ENCODE data around the gene DCAF4. TPM values are rescaled to one million over a fixed set of nuclear protein-coding genes. Genes with fewer than 3 reads are reported as not detected.

The DCAF4 gene
- total RNA-seq, 3 donors from 2014 or later = 19.8 to 49.5 (median 36.1) TPM

- H3K4me1 ChIP-seq = no peaks in the 10 kb centered on the region
- no peak for DNase-seq (ENCODE audit: low spot score in 2 of 2)
- TF ChIP-seq CTCF (IDR thresholded peaks at IDR 0.05) (no peak), POLR2A (IDR thresholded peaks at IDR 0.05) (no peak), POLR2AphosphoS5 (IDR thresholded peaks at IDR 0.05) (no peak)
- no peaks in the 10 kb centered on the region for H3K27me3 ChIP-seq
- intact Hi-C loops (cut with DNase I; ENCODE audit: low total_unique reads) = loop anchor here (5.0 kb wide), 1 partner anchor 1962 kb away; no protein-coding TSS in a partner anchor
- no peak overlapping the region for H3K27ac ChIP-seq
- no peaks in the 10 kb centered on the region for H3K9me3 ChIP-seq
- no peak overlapping the region for H3K4me3 ChIP-seq
- H3K36me3 ChIP-seq = peaks cover 10% of the 10 kb centered on the region
Measured at GRCh38 chr14:72978856-72979255, 52.6 kb downstream of the DCAF4 start.

- Histone ChIP-seq H3K9me3 (no peaks in the 10 kb centered on the region), H3K4me3 (no peak overlapping the region), H3K27ac (no peak overlapping the region), H3K36me3 (no peaks in the 10 kb centered on the region), H3K27me3 (no peaks in the 10 kb centered on the region), H3K4me1 (no peaks in the 10 kb centered on the region)
- TF ChIP-seq CTCF (IDR thresholded peaks at IDR 0.05) (no peak), POLR2A (IDR thresholded peaks at IDR 0.05) (no peak), POLR2AphosphoS5 (IDR thresholded peaks at IDR 0.05) (no peak)
- intact Hi-C loops (cut with DNase I; ENCODE audit: low total_unique reads) = loop anchor here (5.0 kb wide), 1 partner anchor 1429 kb away; no protein-coding TSS in a partner anchor
- DNase-seq (ENCODE audit: low spot score in 2 of 2) = no peak
Measured at GRCh38 chr14:72980863-72981262, 54.6 kb downstream of the DCAF4 start.

GRCh38 chr14:72982146-72982708 lies 56.0 kb downstream of the DCAF4 start:
- H3K4me3 ChIP-seq = no peak overlapping the region
- no peak for TF ChIP-seq CTCF (IDR thresholded peaks at IDR 0.05)
- no peak for TF ChIP-seq POLR2AphosphoS5 (IDR thresholded peaks at IDR 0.05)
- TF ChIP-seq POLR2A (IDR thresholded peaks at IDR 0.05) = no peak
- H3K27me3 ChIP-seq = no peaks in the 10 kb centered on the region
- H3K36me3 ChIP-seq = no peaks in the 10 kb centered on the region
- no peaks in the 10 kb centered on the region for H3K9me3 ChIP-seq
- DNase-seq (ENCODE audit: low spot score in 2 of 2) = no peak
- intact Hi-C loops (cut with DNase I; ENCODE audit: low total_unique reads) = loop anchor here (5.0 kb wide), 1 partner anchor 1430 kb away; no protein-coding TSS in a partner anchor
- no peak overlapping the region for H3K27ac ChIP-seq
- no peaks in the 10 kb centered on the region for H3K4me1 ChIP-seq

GRCh38 chr14:72986214-72986613 lies 60.0 kb downstream of the DCAF4 start:
- Histone ChIP-seq H3K4me1 (no peaks in the 10 kb centered on the region), H3K4me3 (no peak overlapping the region), H3K9me3 (no peaks in the 10 kb centered on the region), H3K27ac (no peak overlapping the region), H3K36me3 (no peaks in the 10 kb centered on the region), H3K27me3 (no peaks in the 10 kb centered on the region)
- DNase-seq (ENCODE audit: low spot score in 2 of 2) = no peak
- TF ChIP-seq POLR2AphosphoS5 (IDR thresholded peaks at IDR 0.05) (no peak), POLR2A (IDR thresholded peaks at IDR 0.05) (no peak), CTCF (IDR thresholded peaks at IDR 0.05) (no peak)
- intact Hi-C loops (cut with DNase I; ENCODE audit: low total_unique reads) = no loop called here

- intact Hi-C loops (cut with DNase I; ENCODE audit: low total_unique reads) = no loop called here
- Histone ChIP-seq H3K9me3 (no peaks in the 10 kb centered on the region), H3K36me3 (no peaks in the 10 kb centered on the region), H3K4me1 (no peaks in the 10 kb centered on the region), H3K27me3 (no peaks in the 10 kb centered on the region), H3K27ac (no peak overlapping the region), H3K4me3 (no peak overlapping the region)
- TF ChIP-seq POLR2A (IDR thresholded peaks at IDR 0.05) = no peak
- TF ChIP-seq CTCF (IDR thresholded peaks at IDR 0.05) = no peak
- no peak for TF ChIP-seq POLR2AphosphoS5 (IDR thresholded peaks at IDR 0.05)
- no peak for DNase-seq (ENCODE audit: low spot score in 2 of 2)
Measured at GRCh38 chr14:72986857-72987256, 60.6 kb downstream of the DCAF4 start.

Measured in breast epithelium (tissue), 4 donors.